ENCODE results near the gene CHD2.

Gene CHD2

GRCh38 chr15:92877416-92877815, 22.7 kb upstream of the CHD2 start:
- Histone ChIP-seq H3K79me2 (ENCODE audit: insufficient read depth, low read depth) (no peaks in the 10 kb centered on the region), H3K4me1 (ENCODE audit: low read depth, poor library complexity, severe bottlenecking) (peaks cover 24% of the 10 kb centered on the region), H3K4me2 (no peak overlapping the region), H3K27ac (no peak overlapping the region), H3K9ac (no peak overlapping the region), H3K27me3 (ENCODE audit: insufficient read depth, low read depth) (no peaks in the 10 kb centered on the region), H3K36me3 (ENCODE audit: insufficient read depth) (no peaks in the 10 kb centered on the region), H4K20me1 (ENCODE audit: insufficient read depth) (no peaks in the 10 kb centered on the region), H3K4me3 (IDR thresholded peaks at IDR 0.05; ENCODE audit: insufficient read depth, low read depth, low read length) (no peak overlapping the region), H2AFZ (ENCODE audit: low read depth) (no peak overlapping the region)
- no peak for TF ChIP-seq CTCF (conservative IDR thresholded peaks at IDR 0.05; ENCODE audit: low read depth, low read length)

GRCh38 chr15:92878593-92879053, 21.5 kb upstream of the CHD2 start:
- Histone ChIP-seq H4K20me1 (ENCODE audit: insufficient read depth) (no peaks in the 10 kb centered on the region; the same call in 1 of the 2 replicates), H3K9ac (no peak overlapping the region), H3K4me2 (no peak overlapping the region), H3K27ac (no peak overlapping the region), H3K79me2 (ENCODE audit: insufficient read depth, low read depth) (peaks cover 7% of the 10 kb centered on the region), H3K27me3 (ENCODE audit: insufficient read depth, low read depth) (no peaks in the 10 kb centered on the region), H3K4me1 (ENCODE audit: low read depth, poor library complexity, severe bottlenecking) (peaks cover 24% of the 10 kb centered on the region), H3K36me3 (ENCODE audit: insufficient read depth) (0 out of 2 replicates have a peak, but pooled peaks cover 1% of the 10 kb centered on the region), H2AFZ (ENCODE audit: low read depth) (no peak overlapping the region), H3K4me3 (IDR thresholded peaks at IDR 0.05; ENCODE audit: insufficient read depth, low read depth, low read length) (no peak overlapping the region)
- no peak for TF ChIP-seq CTCF (conservative IDR thresholded peaks at IDR 0.05; ENCODE audit: low read depth, low read length)

- no peaks in the 10 kb centered on the region for H3K27me3 ChIP-seq (ENCODE audit: insufficient read depth, low read depth)
- TF ChIP-seq CTCF (conservative IDR thresholded peaks at IDR 0.05; ENCODE audit: low read depth, low read length) = no peak
- H2AFZ ChIP-seq (ENCODE audit: low read depth) = peak overlapping the region; percentile 9; the same call in 1 of the 2 replicates
- H3K4me2 ChIP-seq = peak overlapping the region; percentile 87
- H3K9ac ChIP-seq = peak overlapping the region; percentile 98; the same call in 1 of the 2 replicates
- H3K4me3 ChIP-seq (IDR thresholded peaks at IDR 0.05; ENCODE audit: insufficient read depth, low read depth, low read length) = no peak overlapping the region
- 0 out of 2 replicates have a peak, but pooled peaks cover 8% of the 10 kb centered on the region for H3K36me3 ChIP-seq (ENCODE audit: insufficient read depth)
- H3K4me1 ChIP-seq (ENCODE audit: low read depth, poor library complexity, severe bottlenecking) = peaks cover 24% of the 10 kb centered on the region
- peak overlapping the region; percentile 89 for H3K27ac ChIP-seq
- H3K79me2 ChIP-seq (ENCODE audit: insufficient read depth, low read depth) = peaks cover 22% of the 10 kb centered on the region
- H4K20me1 ChIP-seq (ENCODE audit: insufficient read depth) = peaks cover 2% of the 10 kb centered on the region; the same call in 1 of the 2 replicates
Measured at GRCh38 chr15:92879949-92880725, 20.0 kb upstream of the CHD2 start.

GRCh38 chr15:92880796-92881195, 19.3 kb upstream of the CHD2 start:
- H4K20me1 ChIP-seq (ENCODE audit: insufficient read depth) = peaks cover 8% of the 10 kb centered on the region
- peak overlapping the region; percentile 87 for H3K4me2 ChIP-seq
- H3K79me2 ChIP-seq (ENCODE audit: insufficient read depth, low read depth) = peaks cover 29% of the 10 kb centered on the region
- H2AFZ ChIP-seq (ENCODE audit: low read depth) = peak overlapping the region; percentile 9; the same call in 1 of the 2 replicates
- no peaks in the 10 kb centered on the region for H3K27me3 ChIP-seq (ENCODE audit: insufficient read depth, low read depth)
- no peak for TF ChIP-seq CTCF (conservative IDR thresholded peaks at IDR 0.05; ENCODE audit: low read depth, low read length)
- H3K4me1 ChIP-seq (ENCODE audit: low read depth, poor library complexity, severe bottlenecking) = peaks cover 29% of the 10 kb centered on the region
- peak overlapping the region; percentile 98 for H3K9ac ChIP-seq
- no peak overlapping the region for H3K4me3 ChIP-seq (IDR thresholded peaks at IDR 0.05; ENCODE audit: insufficient read depth, low read depth, low read length)
- H3K27ac ChIP-seq = peak overlapping the region; percentile 89
- peaks cover 13% of the 10 kb centered on the region; the same call in 1 of the 2 replicates for H3K36me3 ChIP-seq (ENCODE audit: insufficient read depth)
